H1 (cell line): ENCODE results near the gene KDM4E. TPM values are rescaled to one million over a fixed set of nuclear protein-coding genes. Genes with fewer than 3 reads are reported as not detected.

Experiments
- CTCF ChIA-PET: fragments of 300-600 bp; sonication (Branson Sonifier 250); formaldehyde crosslinking; loops from one replicate; lab custom pipeline; 2021; ENCODE audit not compliant: partially characterized antibody; lab: Charles Lee
- POLR2A ChIA-PET: fragments of 300-600 bp; sonication (Branson Sonifier 250); formaldehyde crosslinking; loops from one replicate; lab custom pipeline; 2021; ENCODE audit warnings: inconsistent platforms; ENCODE audit not compliant: partially characterized antibody; lab: Charles Lee
- DNase-seq, 2 experiments: peaks; one replicate each; pipeline versions ENCODE4 v3.0.0 to v3.0.0-alpha.2; 2010 to 2022; ENCODE audit warnings: low spot score in 2 of 2, low read depth in 1 of 2, mixed read lengths in 1 of 2
- FAIRE-seq: peaks from 2 replicates; lab custom pipeline; 2011; peaks lifted over from hg19 to GRCh38; lab: Jason Lieb, UNC
- H2AFZ ChIP-seq: 2 replicates; pipeline ENCODE4 v1.8.1; 2012; ENCODE audit warnings: low read length, inconsistent platforms
- H2AK5ac ChIP-seq: 2 replicates; pipeline ENCODE4 v1.6.1; 2013; ENCODE audit warnings: low read depth, low read length
- H2BK120ac ChIP-seq: replicated peaks from 2 replicates; pipeline ENCODE3; 2013; ENCODE audit warnings: low read depth, low read length, inconsistent platforms
- H2BK12ac ChIP-seq: 2 replicates; pipeline ENCODE4 v1.6.1; 2013; ENCODE audit warnings: low read depth, low read length
- H2BK15ac ChIP-seq: 2 replicates; pipeline ENCODE4 v1.6.1; 2013; ENCODE audit warnings: low read length
- H2BK20ac ChIP-seq: 2 replicates; pipeline ENCODE4 v1.6.1; 2013; ENCODE audit warnings: low read length
- H2BK5ac ChIP-seq: 2 replicates; pipeline ENCODE4 v1.6.1; 2013; ENCODE audit warnings: low read depth, low read length
- H3K14ac ChIP-seq: 2 replicates; pipeline ENCODE4 v1.6.1; 2013; ENCODE audit warnings: inconsistent platforms; ENCODE audit not compliant: insufficient read length
- H3K18ac ChIP-seq: 2 replicates; pipeline ENCODE4 v1.6.1; 2013; ENCODE audit warnings: low read length; ENCODE audit errors: extremely low read depth
- H3K23ac ChIP-seq: 2 replicates; pipeline ENCODE4 v1.6.1; 2013; ENCODE audit warnings: inconsistent platforms; ENCODE audit not compliant: insufficient read length
- H3K23me2 ChIP-seq: 2 replicates; pipeline ENCODE4 v1.6.1; 2013; ENCODE audit warnings: low read depth, low read length
- H3K27ac ChIP-seq: 2 replicates; pipeline ENCODE4 v1.6.1; 2011; ENCODE audit warnings: low read depth, low read length, inconsistent platforms
- H3K27me3 ChIP-seq, 4 experiments: replicated peaks in 1 of 4; 1 replicate in 1 of 4; 2 replicates in 3 of 4; pipeline versions ENCODE4 v1.6.1 to v1.8.1; 2011 to 2013; ENCODE audit warnings: low read length in 3 of 4, mild to moderate bottlenecking in 3 of 4, inconsistent platforms in 2 of 4, mixed read lengths in 2 of 4, moderate library complexity in 1 of 4; ENCODE audit not compliant: control insufficient read depth in 3 of 4, insufficient read depth in 3 of 4; ENCODE audit errors: extremely low read depth in 1 of 4
- H3K36me3 ChIP-seq, 4 experiments: 2 replicates each; pipeline versions ENCODE4 v1.6.1 to v1.8.1; 2011 to 2013; ENCODE audit warnings: mild to moderate bottlenecking in 4 of 4, low read length in 3 of 4, moderate library complexity in 2 of 4, control low read depth in 1 of 4, inconsistent platforms in 1 of 4; ENCODE audit not compliant: insufficient read depth in 4 of 4, control insufficient read depth in 2 of 4
- H3K4ac ChIP-seq: replicated peaks from 2 replicates; pipeline ENCODE3; 2013; ENCODE audit warnings: low read length, low read depth, mixed read lengths, inconsistent platforms; ENCODE audit not compliant: insufficient read length
- H3K4me1 ChIP-seq, 4 experiments: replicated peaks in 1 of 4; 1 replicate in 1 of 4; 2 replicates in 3 of 4; pipeline versions ENCODE4 v1.6.1 to v1.8.1; 2011 to 2013; ENCODE audit warnings: low read length in 3 of 4, inconsistent platforms in 2 of 4, mixed read lengths in 1 of 4; ENCODE audit not compliant: insufficient read depth in 4 of 4, control insufficient read depth in 3 of 4
- H3K4me2 ChIP-seq, 2 experiments: 2 replicates each; pipeline versions ENCODE4 v1.6.1 to v1.8.1; 2011 to 2013; ENCODE audit warnings: low read depth in 2 of 2, low read length in 2 of 2, control low read depth in 1 of 2, inconsistent platforms in 1 of 2, mild to moderate bottlenecking in 1 of 2; ENCODE audit not compliant: insufficient read depth in 1 of 2
- H3K4me3 ChIP-seq, 4 experiments: fragments of 200-600, 300-600 bp in 1 of 4; sonication (generic), shearing (Covaris generic), sonication (Bioruptor Twin) in 1 of 4; 2 replicates each; pipeline versions ENCODE4 v1.5.1 to v1.8.1; 2011 to 2016; ENCODE audit warnings: low read length in 4 of 4, low read depth in 3 of 4, control low read depth in 2 of 4, inconsistent platforms in 2 of 4, mild to moderate bottlenecking in 2 of 4, mixed read lengths in 1 of 4, moderate library complexity in 1 of 4; ENCODE audit not compliant: insufficient read depth in 2 of 4; ENCODE audit errors: extremely low read depth in 1 of 4
- H3K56ac ChIP-seq: replicated peaks from 2 replicates; pipeline ENCODE3; 2013; ENCODE audit warnings: low read depth, mild to moderate bottlenecking, mixed read lengths, low read length, inconsistent platforms; ENCODE audit not compliant: insufficient read length
- H3K79me1 ChIP-seq: 2 replicates; pipeline ENCODE4 v1.6.1; 2013; ENCODE audit warnings: low read depth, low read length, control low read depth
- H3K79me2 ChIP-seq, 2 experiments: 2 replicates each; pipeline versions ENCODE4 v1.6.1 to v1.8.1; 2012 to 2013; ENCODE audit warnings: low read length in 2 of 2, mild to moderate bottlenecking in 2 of 2, inconsistent platforms in 1 of 2; ENCODE audit not compliant: insufficient read depth in 2 of 2, control insufficient read depth in 1 of 2
- H3K9ac ChIP-seq, 4 experiments: replicated peaks in 1 of 4; 1 replicate in 1 of 4; 2 replicates in 3 of 4; pipeline versions ENCODE4 v1.6.1 to v1.8.1; 2011 to 2013; ENCODE audit warnings: low read depth in 3 of 4, low read length in 3 of 4, control low read depth in 2 of 4, mild to moderate bottlenecking in 2 of 4, moderate library complexity in 2 of 4, inconsistent platforms in 1 of 4; ENCODE audit errors: extremely low read depth in 1 of 4
- H3K9me3 ChIP-seq, 2 experiments: 2 replicates each; pipeline versions ENCODE4 v1.6.1 to v1.8.1; 2012 to 2013; ENCODE audit warnings: mild to moderate bottlenecking in 2 of 2, moderate library complexity in 2 of 2, control low read depth in 1 of 2, inconsistent platforms in 1 of 2, low read depth in 1 of 2, low read length in 1 of 2, mixed read lengths in 1 of 2; ENCODE audit not compliant: insufficient read depth in 2 of 2
- H4K20me1 ChIP-seq, 2 experiments: replicated peaks in 1 of 2; 2 replicates each; pipeline versions ENCODE3 to v1.8.1; 2011 to 2013; ENCODE audit warnings: inconsistent platforms in 2 of 2, low read length in 2 of 2, mild to moderate bottlenecking in 1 of 2; ENCODE audit not compliant: insufficient read depth in 2 of 2, control insufficient read depth in 1 of 2
- H4K5ac ChIP-seq: 2 replicates; pipeline ENCODE4 v1.6.1; 2013; ENCODE audit warnings: low read length, low read depth, mixed read lengths, inconsistent platforms; ENCODE audit not compliant: insufficient read length
- H4K8ac ChIP-seq: 2 replicates; pipeline ENCODE4 v1.8.0; 2013; ENCODE audit warnings: mild to moderate bottlenecking, moderate library complexity, low read length, inconsistent platforms; ENCODE audit not compliant: insufficient read depth; ENCODE audit errors: extremely low read depth
- H4K91ac ChIP-seq: replicated peaks from 2 replicates; pipeline ENCODE3; 2013; ENCODE audit warnings: low read length, mixed read lengths, inconsistent platforms; ENCODE audit not compliant: insufficient read length
- BACH1 ChIP-seq: IDR thresholded peaks from 2 replicates; pipeline ENCODE4 v1.6.1; 2012; ENCODE audit warnings: low read length, improper control_type of control experiment
- BRCA1 ChIP-seq: IDR thresholded peaks from 2 replicates; pipeline ENCODE4 v1.6.1; 2012; ENCODE audit warnings: low read depth, low read length, improper control_type of control experiment
- CTBP2 ChIP-seq: IDR thresholded peaks from 2 replicates; pipeline ENCODE4 v1.7.0; 2011; ENCODE audit warnings: borderline replicate concordance, mild to moderate bottlenecking, moderate library complexity, mixed read lengths, low read length; ENCODE audit not compliant: insufficient read depth, insufficient read length
- CTCF ChIP-seq, 3 experiments: IDR thresholded peaks; 1 replicate in 2 of 3; 2 replicates in 1 of 3; pipeline versions ENCODE4 v1.5.1 to v1.6.1; 2011; ENCODE audit warnings: low read length in 3 of 3, mild to moderate bottlenecking in 3 of 3, inconsistent platforms in 2 of 3, low read depth in 1 of 3, moderate library complexity in 1 of 3; ENCODE audit not compliant: insufficient read depth in 1 of 3; ENCODE audit errors: control extremely low read depth in 1 of 3
- EZH2 ChIP-seq: fragments of 200-600 bp; sonication (generic); IDR thresholded peaks from 2 replicates; pipeline ENCODE4 v1.7.1; 2012; ENCODE audit warnings: low read depth, mild to moderate bottlenecking, moderate library complexity, low read length, inconsistent platforms; ENCODE audit not compliant: severe bottlenecking
- GTF2F1 ChIP-seq: IDR thresholded peaks from 2 replicates; pipeline ENCODE4 v1.6.1; 2012; ENCODE audit warnings: low read depth, low read length, improper control_type of control experiment, borderline replicate concordance
- HDAC2 ChIP-seq, 2 experiments: fragments of 300-600 bp in 1 of 2; sonication (generic) in 1 of 2; IDR thresholded peaks; 2 replicates each; pipeline ENCODE4 v1.6.1; 2011 to 2012; ENCODE audit warnings: low read depth in 2 of 2, low read length in 2 of 2, mild to moderate bottlenecking in 2 of 2, moderate library complexity in 2 of 2, borderline replicate concordance in 1 of 2, inconsistent platforms in 1 of 2
- KDM4A ChIP-seq: IDR thresholded peaks from one replicate; pipeline ENCODE4 v1.7.1; 2012; ENCODE audit warnings: low read depth, mild to moderate bottlenecking, moderate library complexity, low read length, inconsistent platforms; ENCODE audit not compliant: severe bottlenecking
- whole genome bisulfite sequencing, 2 experiments: shearing (Covaris generic) in 1 of 2; methylation state at CpG; one replicate each; pipeline versions ENCODE4 v1.1.6 to v1.1.7; 2013 to 2015; ENCODE audit warnings: low lambda C conversion rate in 2 of 2, mixed read lengths in 2 of 2, inconsistent platforms in 1 of 2, low coverage in 1 of 2, missing lambda C conversion rate in 1 of 2; ENCODE audit not compliant: insufficient replicate concordance in 2 of 2, insufficient coverage in 1 of 2, insufficient read length in 1 of 2; ENCODE audit errors: extremely low coverage in 1 of 2, missing lambda C conversion rate in 1 of 2; 5-methylcytosine and 5-hydroxymethylcytosine counted together
- long read RNA-seq, 2 experiments: library from RNA in 1 of 2; library from capped mRNA in 1 of 2; stranded (forward); transcript quantifications; one replicate each; pipeline ENCODE4 v2.0.0, GENCODE V29; 2021; ENCODE audit warnings: inconsistent platforms in 1 of 2
- polyA minus RNA-seq, 3 experiments: library from RNA; depleted of rRNA, polyadenylated mRNA; stranded (reverse); fragments of >200 nt; gene quantifications; 1 replicate in 2 of 3; 2 replicates in 1 of 3; pipeline ENCODE4 v1.2.3, GENCODE V29; 2011
- polyA plus RNA-seq, 7 experiments: library from polyadenylated mRNA; depleted of rRNA in 3 of 7; stranded (reverse) in 5 of 7; unstranded in 2 of 7; fragments of >200 nt in 5 of 7; fragments of 200-250 nt in 2 of 7; gene quantifications; 1 replicate in 5 of 7; 2 replicates in 1 of 7; 4 replicates in 1 of 7; pipeline versions ENCODE4 v1.2.1 to v1.2.3, GENCODE V29; 2011 to 2013; ENCODE audit warnings: missing spikeins in 2 of 7, mixed read lengths in 2 of 7
- total RNA-seq: library from RNA; stranded (reverse); fragmentation: NEBNext Ultra II Directional; extraction: Animal tissue kit (Norgen Biotek cat#: 25700); gene quantifications from 2 replicates; pipeline ENCODE4 v1.2.1, GENCODE V29; 2021

Gene KDM4E
- not detected in 2 replicates for total RNA-seq
- polyA plus RNA-seq (2011; rRNA removed): not detected in 2 replicates
- polyA plus RNA-seq (2011; cell fraction: cytosol; rRNA removed): not detected
- not detected for polyA plus RNA-seq (2011; cell fraction: nucleus; rRNA removed)
- not detected in 4 replicates for polyA plus RNA-seq (2012, experiment 1 of 2)
- not detected for polyA plus RNA-seq (2012, experiment 2 of 2)
- polyA plus RNA-seq (2013, experiment 1 of 2): not detected
- polyA plus RNA-seq (2013, experiment 2 of 2): not detected
- polyA minus RNA-seq (2011; rRNA and poly(A)+ RNA removed): not detected in 2 replicates
- not detected for polyA minus RNA-seq (2011; cell fraction: cytosol; rRNA and poly(A)+ RNA removed)
- polyA minus RNA-seq (2011; cell fraction: nucleus; rRNA and poly(A)+ RNA removed): not detected
- long read RNA-seq, experiment 1: 0 reads
- long read RNA-seq, experiment 2: 0 reads

DNA sequence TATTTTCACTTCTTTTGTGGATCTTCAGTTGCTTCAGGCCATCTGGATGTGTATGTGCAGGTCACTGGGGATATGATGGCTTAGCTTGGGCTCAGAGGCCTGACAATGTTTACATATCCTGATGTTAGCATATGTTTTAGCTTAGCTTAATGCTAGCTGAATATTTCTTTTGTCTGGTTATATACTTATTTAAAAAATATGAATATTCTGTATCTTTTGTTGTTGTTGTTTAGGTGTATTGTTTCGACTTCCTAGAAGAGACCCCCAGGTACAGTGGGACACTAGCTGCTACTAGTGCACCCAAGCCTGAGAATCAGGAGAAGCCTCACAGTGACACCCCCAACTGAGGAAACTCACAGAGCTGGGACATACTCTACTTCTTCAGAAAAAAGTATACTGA is at the start of gene KDM4E:
Gene KDM4E (plus strand): TSS at position 301 of the 400 bp plus-strand sequence. CDS start 300 bp downstream, outside the sequence.
- 94% methylated on average over 1 of the region's 1 CpG; no CpG with 5 or more reads in 1 of the 2 experiments for WGBS, 2 experiments

More for the DNA sequence above, at the start of gene KDM4E:
- Histone ChIP-seq H4K91ac (no peak within 1 kb of the TSS), H3K9ac (no peak within 1 kb of the TSS), H4K5ac (no peak within 1 kb of the TSS), H2BK12ac (no peak within 1 kb of the TSS), H2AFZ (no peak within 1 kb of the TSS), H3K27ac (no peak within 1 kb of the TSS), H4K20me1 (no peaks in the 10 kb centered on the region), H3K18ac (no peak within 1 kb of the TSS), H3K79me1 (no peaks in the 10 kb centered on the region), H3K4me2 (no peak within 1 kb of the TSS), H2BK15ac (no peak within 1 kb of the TSS), H3K23me2 (no peaks in the 10 kb centered on the region), H2BK120ac (no peak within 1 kb of the TSS), H3K14ac (no peak within 1 kb of the TSS), H4K8ac (no peak within 1 kb of the TSS; the same call in 1 of the 2 replicates), H3K4me3 (no peak within 1 kb of the TSS), H3K36me3 (no peaks in the 10 kb centered on the region), H3K79me2 (no peaks in the 10 kb centered on the region), H3K4ac (no peak within 1 kb of the TSS), H2BK20ac (no peak within 1 kb of the TSS), H2BK5ac (no peak within 1 kb of the TSS), H2AK5ac (no peak within 1 kb of the TSS), H3K9me3 (0 out of 4 replicates have a peak, but pooled peaks cover 0 to 3% of the 10 kb centered on the region in 2 experiments), H3K23ac (no peak within 1 kb of the TSS), H3K27me3 (no peaks in the 10 kb centered on the region), H3K4me1 (no peaks in the 10 kb centered on the region), H3K56ac (no peak within 1 kb of the TSS)
- DNase-seq (no peak), FAIRE-seq (no peak)
- TF ChIP-seq EZH2: no peak
- TF ChIP-seq BRCA1: no peak
- no peak for TF ChIP-seq CTBP2
- TF ChIP-seq CTCF (IDR thresholded peaks at IDR 0.05; ENCODE audit: control extremely low read depth in 1 of 3, insufficient read depth in 1 of 3, low read depth in 1 of 3, low read length in 3 of 3): no peak
- no peak for TF ChIP-seq GTF2F1
- TF ChIP-seq HDAC2 (IDR thresholded peaks at IDR 0.05; ENCODE audit: borderline replicate concordance in 1 of 2, low read depth in 2 of 2, low read length in 2 of 2): no peak
- no peak for TF ChIP-seq KDM4A
- TF ChIP-seq BACH1: no peak
- POLR2A ChIA-PET: no interaction called here
- CTCF ChIA-PET: interaction anchor here (0.5 kb wide), 1 partner anchor 141 kb away, joined by 3 read pairs; no protein-coding TSS in a partner anchor
